ENCODE measurements around the gene DNAH2. TPM values are rescaled to one million over a fixed set of nuclear protein-coding genes. Genes with fewer than 3 reads are reported as not detected.

Gene DNAH2
- total RNA-seq, 2 donors from 2014 or later: 0.09 to 4.9 TPM

DNA sequence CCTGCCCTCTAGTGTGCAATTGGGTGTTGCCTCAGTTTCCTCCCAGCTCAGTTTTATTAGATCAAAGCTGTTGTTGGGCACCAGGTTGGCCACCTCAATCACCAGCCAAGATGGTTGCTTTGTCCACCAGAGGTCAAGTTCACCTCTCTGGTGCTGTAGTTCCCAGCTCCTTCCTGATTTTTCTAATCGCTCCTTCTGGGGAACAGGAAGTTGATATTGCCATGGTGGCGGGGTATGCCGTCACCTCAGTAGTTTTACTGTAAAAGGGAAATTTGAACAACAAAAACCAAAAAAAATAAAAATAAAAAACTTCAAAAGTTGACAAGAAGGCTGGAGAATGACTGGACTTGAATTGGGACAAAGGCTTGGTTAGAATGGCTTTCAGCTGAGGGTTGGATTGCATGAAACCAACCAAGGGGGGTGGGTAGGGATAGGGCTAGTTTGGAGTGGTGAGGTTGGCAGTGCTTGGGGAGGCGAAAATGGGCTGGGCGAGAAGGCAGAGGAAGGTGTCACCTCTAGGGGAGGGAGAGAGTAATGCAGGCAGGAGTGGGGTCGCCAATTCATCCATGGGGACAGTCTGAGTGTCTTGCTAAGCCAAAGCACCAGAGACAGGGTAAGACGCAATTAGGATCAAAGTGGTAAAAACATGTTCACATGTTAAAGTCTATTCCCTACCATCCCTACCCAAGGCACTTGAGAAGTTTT lies 6.3 kb upstream of the DNAH2 start:
- 88% methylated on average over 7 of the region's 7 CpGs for WGBS
- Histone ChIP-seq H3K4me1 (replicated peaks) (no peaks in the 10 kb centered on the region), H3K36me3 (no peaks in the 10 kb centered on the region), H3K27ac (no peak overlapping the region), H3K4me3 (no peak overlapping the region), H3K9me3 (no peaks in the 10 kb centered on the region), H3K27me3 (replicated peaks; ENCODE audit: insufficient read depth) (no peaks in the 10 kb centered on the region)
- intact Hi-C loops (cut with DNase I): no loop called here
- TF ChIP-seq POLR2A (IDR thresholded peaks at IDR 0.05) (no peak), CTCF (IDR thresholded peaks at IDR 0.05) (no peak), POLR2AphosphoS5 (IDR thresholded peaks at IDR 0.05) (no peak)
- DNase-seq (ENCODE audit: low spot score): no peak

- Histone ChIP-seq H3K4me3 (no peak overlapping the region), H3K36me3 (no peaks in the 10 kb centered on the region), H3K4me1 (replicated peaks) (no peaks in the 10 kb centered on the region), H3K27ac (no peak overlapping the region), H3K9me3 (no peaks in the 10 kb centered on the region), H3K27me3 (replicated peaks; ENCODE audit: insufficient read depth) (no peaks in the 10 kb centered on the region)
- 16% methylated on average over 19 of the region's 19 CpGs for WGBS
- no peak for DNase-seq (ENCODE audit: low spot score)
- no peak for TF ChIP-seq CTCF (IDR thresholded peaks at IDR 0.05)
- no peak for TF ChIP-seq POLR2A (IDR thresholded peaks at IDR 0.05)
- no peak for TF ChIP-seq POLR2AphosphoS5 (IDR thresholded peaks at IDR 0.05)
- intact Hi-C loops (cut with DNase I): no loop called here
Measured at GRCh38 chr17:7712111-7712771, 5.3 kb upstream of the DNAH2 start.

DNA sequence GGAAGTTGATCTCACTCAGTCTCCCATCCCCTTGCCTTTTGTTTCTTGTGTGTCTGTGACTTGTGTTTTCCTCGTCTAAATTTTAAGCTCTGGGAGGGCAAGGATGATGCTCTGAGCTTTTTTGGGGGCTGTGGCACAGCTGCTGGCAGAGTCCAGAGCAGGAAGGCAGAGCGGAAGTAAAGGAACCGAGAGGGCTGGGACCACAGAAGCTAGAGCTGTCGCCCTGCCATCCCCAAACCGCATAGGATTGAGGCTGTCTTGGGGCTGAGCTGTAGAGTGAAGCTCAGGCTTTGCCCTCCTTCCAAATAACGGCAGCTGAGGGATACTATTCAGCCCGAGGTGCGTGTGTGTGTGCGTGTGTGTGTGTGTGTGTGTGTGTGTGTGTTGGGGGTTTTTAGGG lies 3.8 kb upstream of the DNAH2 start:
- intact Hi-C loops (cut with DNase I): no loop called here
- H3K27ac ChIP-seq: no peak overlapping the region
- no peaks in the 10 kb centered on the region for H3K27me3 ChIP-seq (replicated peaks; ENCODE audit: insufficient read depth)
- no peaks in the 10 kb centered on the region for H3K4me1 ChIP-seq (replicated peaks)
- TF ChIP-seq POLR2AphosphoS5 (IDR thresholded peaks at IDR 0.05): no peak
- no peak for TF ChIP-seq CTCF (IDR thresholded peaks at IDR 0.05)
- no peak for TF ChIP-seq POLR2A (IDR thresholded peaks at IDR 0.05)
- H3K9me3 ChIP-seq: no peaks in the 10 kb centered on the region
- no peaks in the 10 kb centered on the region for H3K36me3 ChIP-seq
- DNase-seq (ENCODE audit: low spot score): no peak
- no peak overlapping the region for H3K4me3 ChIP-seq
- WGBS: 34% methylated on average over 9 of the region's 9 CpGs

GRCh38 chr17:7714721-7715594 lies 2.6 kb upstream of the DNAH2 start:
- 72% methylated on average over 10 of the region's 10 CpGs for WGBS
- H3K27ac ChIP-seq: no peak overlapping the region

More at GRCh38 chr17:7714721-7715594, 2.6 kb upstream of the DNAH2 start:
- H3K27me3 ChIP-seq (replicated peaks; ENCODE audit: insufficient read depth): no peaks in the 10 kb centered on the region
- no peaks in the 10 kb centered on the region for H3K9me3 ChIP-seq
- TF ChIP-seq POLR2AphosphoS5 (IDR thresholded peaks at IDR 0.05): no peak
- no peak for TF ChIP-seq POLR2A (IDR thresholded peaks at IDR 0.05)
- DNase-seq (ENCODE audit: low spot score): no peak
- no peaks in the 10 kb centered on the region for H3K36me3 ChIP-seq
- H3K4me3 ChIP-seq: no peak overlapping the region
- intact Hi-C loops (cut with DNase I): no loop called here
- H3K4me1 ChIP-seq (replicated peaks): no peaks in the 10 kb centered on the region

All from prostate gland (tissue), 2 donors.